ENCODE results near the gene ARAP1. TPM values are rescaled to one million over a fixed set of nuclear protein-coding genes. Genes with fewer than 3 reads are reported as not detected.

Gene ARAP1
- total RNA-seq, 1 experiment from 2014 or later, result 85.5 TPM

DNA sequence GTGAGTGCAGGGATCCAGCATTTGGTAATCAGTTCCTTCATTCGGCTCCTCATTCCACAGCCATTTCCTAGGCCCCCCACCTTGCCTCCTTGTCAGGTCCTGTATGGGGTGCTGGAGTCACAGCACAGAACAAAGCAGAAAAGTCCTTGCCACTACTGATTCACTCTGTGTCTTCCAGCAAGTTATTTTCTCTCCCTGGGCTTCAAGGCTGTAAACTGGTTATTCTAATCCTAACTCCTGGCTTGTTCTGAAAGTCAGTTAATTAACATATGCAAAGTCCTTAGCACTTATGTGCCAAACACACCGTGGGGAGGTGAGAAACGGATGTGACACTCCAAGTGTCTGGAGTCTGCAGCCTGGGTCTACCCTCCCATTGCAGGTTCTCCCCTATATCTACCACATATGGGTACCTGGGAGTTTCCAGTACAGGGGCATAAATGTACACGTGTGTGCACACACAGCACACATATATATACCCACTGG lies 47.4 kb downstream of the ARAP1 start:
- Histone ChIP-seq H3K36me3 (replicated peaks; ENCODE audit: control insufficient read depth, insufficient read depth, low read length) (peaks cover 11% of the 10 kb centered on the region), H3K27me3 (ENCODE audit: control insufficient read depth, insufficient read depth, low read length) (no peaks in the 10 kb centered on the region)
- DNase-seq, result no peak

GRCh38 chr11:72704028-72704782 lies 48.0 kb downstream of the ARAP1 start:
- peak; percentile 71 for DNase-seq
- Histone ChIP-seq H3K27me3 (ENCODE audit: control insufficient read depth, insufficient read depth, low read length) (no peaks in the 10 kb centered on the region), H3K36me3 (replicated peaks; ENCODE audit: control insufficient read depth, insufficient read depth, low read length) (peaks cover 9% of the 10 kb centered on the region), H3K4me3 (ENCODE audit: insufficient read depth, low read depth, low read length) (no peak overlapping the region)

More for the DNA sequence above, 47.4 kb downstream of the ARAP1 start:
- no peak overlapping the region for H3K4me3 ChIP-seq (ENCODE audit: insufficient read depth, low read depth, low read length)

DNA sequence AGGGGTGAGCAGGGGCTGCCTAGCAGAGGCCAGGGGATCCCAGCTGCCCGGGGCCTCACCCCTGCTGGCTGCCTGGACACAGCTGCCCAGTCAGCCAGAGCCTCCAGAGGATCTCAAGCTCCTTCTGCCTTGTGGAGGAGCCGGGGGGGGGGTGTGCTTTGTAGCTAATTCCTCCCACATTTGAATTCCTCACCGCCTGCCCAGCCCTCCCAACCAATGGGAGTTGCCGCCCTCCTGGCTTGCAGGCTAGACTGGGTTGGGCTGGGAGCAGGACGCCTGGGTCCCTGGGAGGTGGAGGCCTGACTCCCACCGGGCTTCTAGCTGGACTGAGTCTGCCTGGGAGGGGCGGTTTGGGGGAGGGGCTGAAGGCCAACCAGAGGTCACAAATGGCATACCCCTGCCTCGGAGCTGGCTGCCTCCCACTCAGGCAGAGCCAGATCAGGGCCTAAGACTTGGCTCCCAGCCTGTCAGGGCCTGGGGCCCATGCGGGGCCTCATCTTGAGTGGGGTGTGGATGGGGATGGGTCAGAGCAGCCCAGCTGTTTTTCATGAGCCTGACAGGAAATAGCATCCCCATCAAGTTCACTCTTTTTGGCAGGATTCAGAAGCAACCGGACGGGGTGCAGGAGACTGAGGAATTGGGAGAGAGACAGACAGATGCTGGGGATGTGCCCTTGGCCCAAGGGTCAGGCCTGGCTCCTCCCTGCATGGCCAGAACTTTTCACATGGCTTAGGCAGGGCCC lies 48.8 kb downstream of the ARAP1 start:
- Histone ChIP-seq H3K27me3 (ENCODE audit: control insufficient read depth, insufficient read depth, low read length) (no peaks in the 10 kb centered on the region), H3K4me3 (ENCODE audit: insufficient read depth, low read depth, low read length) (no peak overlapping the region), H3K36me3 (replicated peaks; ENCODE audit: control insufficient read depth, insufficient read depth, low read length) (peaks cover 8% of the 10 kb centered on the region)
- DNase-seq, result peak; percentile 87

GRCh38 chr11:72702577-72703241 lies 49.5 kb downstream of the ARAP1 start:
- no peak for DNase-seq
- Histone ChIP-seq H3K27me3 (ENCODE audit: control insufficient read depth, insufficient read depth, low read length) (no peaks in the 10 kb centered on the region), H3K4me3 (ENCODE audit: insufficient read depth, low read depth, low read length) (no peak overlapping the region), H3K36me3 (replicated peaks; ENCODE audit: control insufficient read depth, insufficient read depth, low read length) (peaks cover 8% of the 10 kb centered on the region)

- no peak for DNase-seq
- Histone ChIP-seq H3K36me3 (replicated peaks; ENCODE audit: control insufficient read depth, insufficient read depth, low read length) (peaks cover 8% of the 10 kb centered on the region), H3K4me3 (ENCODE audit: insufficient read depth, low read depth, low read length) (no peak overlapping the region), H3K27me3 (ENCODE audit: control insufficient read depth, insufficient read depth, low read length) (no peaks in the 10 kb centered on the region)
Observed at GRCh38 chr11:72702096-72702495, 50.1 kb downstream of the ARAP1 start.

- DNase-seq, result no peak
- no peak overlapping the region for H3K4me3 ChIP-seq (ENCODE audit: insufficient read depth, low read depth, low read length)
- peaks cover 10% of the 10 kb centered on the region for H3K36me3 ChIP-seq (replicated peaks; ENCODE audit: control insufficient read depth, insufficient read depth, low read length)
- no peaks in the 10 kb centered on the region for H3K27me3 ChIP-seq (ENCODE audit: control insufficient read depth, insufficient read depth, low read length)
Observed at GRCh38 chr11:72701466-72701865, 50.7 kb downstream of the ARAP1 start.

- Histone ChIP-seq H3K4me3 (ENCODE audit: insufficient read depth, low read depth, low read length) (no peak overlapping the region), H3K36me3 (replicated peaks; ENCODE audit: control insufficient read depth, insufficient read depth, low read length) (peaks cover 15% of the 10 kb centered on the region), H3K27me3 (ENCODE audit: control insufficient read depth, insufficient read depth, low read length) (no peaks in the 10 kb centered on the region)
- DNase-seq, result no peak
Observed at GRCh38 chr11:72700146-72700545, 52.1 kb downstream of the ARAP1 start.

GRCh38 chr11:72697814-72698213 lies 54.4 kb downstream of the ARAP1 start:
- H3K27me3 ChIP-seq (ENCODE audit: control insufficient read depth, insufficient read depth, low read length), result no peaks in the 10 kb centered on the region
- H3K36me3 ChIP-seq (replicated peaks; ENCODE audit: control insufficient read depth, insufficient read depth, low read length), result peaks cover 24% of the 10 kb centered on the region
- peak; percentile 71 for DNase-seq
- no peak overlapping the region for H3K4me3 ChIP-seq (ENCODE audit: insufficient read depth, low read depth, low read length)

GRCh38 chr11:72696866-72697700 lies 55.1 kb downstream of the ARAP1 start:
- H3K4me3 ChIP-seq (ENCODE audit: insufficient read depth, low read depth, low read length), result no peak overlapping the region
- H3K36me3 ChIP-seq (replicated peaks; ENCODE audit: control insufficient read depth, insufficient read depth, low read length), result peaks cover 24% of the 10 kb centered on the region
- H3K27me3 ChIP-seq (ENCODE audit: control insufficient read depth, insufficient read depth, low read length), result no peaks in the 10 kb centered on the region
- peak; percentile 97 for DNase-seq

DNA sequence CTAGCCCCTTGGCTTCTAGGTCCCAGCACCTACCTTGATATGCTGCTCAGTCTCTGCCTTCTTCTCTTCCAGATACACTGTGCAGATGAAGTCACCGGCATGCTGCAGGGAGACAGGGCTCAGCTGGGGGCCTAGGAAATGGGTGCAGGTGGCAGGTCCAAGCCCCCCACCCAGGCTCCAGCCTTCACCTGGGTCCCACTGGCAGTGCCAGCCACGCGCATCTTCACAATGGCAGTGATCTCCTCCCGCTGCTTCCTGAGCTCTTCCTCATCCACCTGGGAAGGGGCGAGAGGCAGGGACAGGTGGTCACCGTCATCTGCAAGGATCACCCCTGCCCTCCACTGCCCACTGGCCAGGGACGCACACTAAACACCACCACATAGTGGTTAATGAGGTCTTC lies 56.9 kb downstream of the ARAP1 start:
- Histone ChIP-seq H3K4me3 (ENCODE audit: insufficient read depth, low read depth, low read length) (no peak overlapping the region), H3K27me3 (ENCODE audit: control insufficient read depth, insufficient read depth, low read length) (no peaks in the 10 kb centered on the region), H3K36me3 (replicated peaks; ENCODE audit: control insufficient read depth, insufficient read depth, low read length) (peaks cover 20% of the 10 kb centered on the region)
- DNase-seq, result no peak

DNA sequence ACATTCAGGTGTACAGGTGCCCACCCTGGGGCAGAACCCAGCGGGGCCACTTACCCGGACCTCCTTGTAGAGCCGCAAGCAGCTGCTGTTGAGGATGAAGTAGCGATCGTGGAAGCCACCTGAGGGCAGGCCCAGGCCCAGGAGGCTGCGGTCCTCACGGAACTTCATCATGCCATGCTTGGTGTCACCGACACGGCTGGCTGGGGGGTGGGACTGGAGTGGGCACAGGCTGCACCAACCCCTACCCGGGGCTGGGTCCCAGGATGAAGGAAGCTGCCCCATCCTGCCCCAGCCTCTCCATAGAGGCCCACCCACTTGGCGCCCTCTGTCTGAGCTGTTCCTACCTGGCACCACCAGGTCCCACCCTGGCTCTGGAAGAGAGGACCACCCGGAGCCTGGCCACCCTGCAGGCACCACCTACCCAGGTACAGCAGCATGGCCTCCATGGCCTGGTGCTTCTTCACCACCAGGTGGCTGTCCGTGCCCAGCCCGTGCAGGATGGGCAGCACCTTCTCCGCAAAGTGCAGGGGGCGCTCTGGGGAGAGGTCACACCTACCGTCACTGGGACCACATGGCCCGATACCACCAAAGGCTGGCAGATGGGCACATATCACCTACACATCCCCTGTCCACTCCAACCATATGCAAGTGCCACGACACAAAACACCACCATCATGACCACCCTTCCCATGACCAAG lies 58.8 kb downstream of the ARAP1 start:
- Histone ChIP-seq H3K27me3 (ENCODE audit: control insufficient read depth, insufficient read depth, low read length) (no peaks in the 10 kb centered on the region), H3K4me3 (ENCODE audit: insufficient read depth, low read depth, low read length) (no peak overlapping the region), H3K36me3 (replicated peaks; ENCODE audit: control insufficient read depth, insufficient read depth, low read length) (peaks cover 19% of the 10 kb centered on the region)
- DNase-seq, result peak; percentile 79

GRCh38 chr11:72692498-72693237 lies 59.5 kb downstream of the ARAP1 start:
- peaks cover 20% of the 10 kb centered on the region for H3K36me3 ChIP-seq (replicated peaks; ENCODE audit: control insufficient read depth, insufficient read depth, low read length)
- no peak for DNase-seq
- H3K27me3 ChIP-seq (ENCODE audit: control insufficient read depth, insufficient read depth, low read length), result no peaks in the 10 kb centered on the region
- H3K4me3 ChIP-seq (ENCODE audit: insufficient read depth, low read depth, low read length), result no peak overlapping the region

DNA sequence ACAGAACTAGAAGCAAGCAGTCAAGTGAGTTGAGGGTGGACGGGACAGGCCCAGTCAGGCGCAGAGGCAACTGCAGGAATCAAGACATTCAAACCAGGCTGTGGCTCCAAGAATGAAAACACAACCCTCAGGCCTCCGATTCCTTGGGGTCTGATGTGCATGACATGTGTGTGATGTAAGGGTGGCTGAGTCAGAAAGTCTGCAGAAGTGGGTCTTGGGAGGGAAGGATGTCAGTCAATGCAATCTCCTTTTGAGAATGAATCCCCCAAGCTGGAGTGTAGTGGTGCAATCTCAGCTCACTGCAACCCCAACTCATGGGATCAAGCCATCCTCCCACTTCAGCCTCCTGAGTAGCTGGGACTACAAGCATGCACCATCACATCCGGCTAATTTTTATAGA lies 62.0 kb downstream of the ARAP1 start:
- Histone ChIP-seq H3K36me3 (replicated peaks; ENCODE audit: control insufficient read depth, insufficient read depth, low read length) (peaks cover 19% of the 10 kb centered on the region), H3K4me3 (ENCODE audit: insufficient read depth, low read depth, low read length) (no peak overlapping the region), H3K27me3 (ENCODE audit: control insufficient read depth, insufficient read depth, low read length) (no peaks in the 10 kb centered on the region)
- DNase-seq, result no peak

Data from H7 (cell line).